PC-3 (cell line): ENCODE measurements around the gene SUSD4. TPM values are rescaled to one million over a fixed set of nuclear protein-coding genes. Genes with fewer than 3 reads are reported as not detected.

Experiments
- ATAC-seq: fragments of 200-7000 bp; cut with Tn5 transposase; 2 replicates; pipeline ENCODE4 v1.9.1; 2020; ENCODE audit warnings: mild to moderate bottlenecking, moderate library complexity
- BruUV-seq: library from RNA; stranded (reverse); fragments of 400-500 nt; replicated peaks from 2 replicates; lab custom pipeline; 2021; lab: Mats Ljungman, UMichigan
- CTCF ChIA-PET: fragments of 300-600 bp; sonication (Branson Sonifier 250); formaldehyde crosslinking; loops from one replicate; lab custom pipeline; 2022; ENCODE audit warnings: antibody characterized with exemption; lab: Charles Lee
- POLR2A ChIA-PET: fragments of 300-600 bp; sonication (Branson Sonifier 250); formaldehyde crosslinking; loops from one replicate; lab custom pipeline; 2022; ENCODE audit warnings: antibody characterized with exemption; ENCODE audit not compliant: unreplicated experiment; lab: Charles Lee
- DNase-seq: peaks from one replicate; pipeline ENCODE4 v3.0.0-alpha.2; 2015
- H2AFZ ChIP-seq: fragments of 300-600 bp; sonication (generic); 2 replicates; pipeline ENCODE4 v1.6.0; 2016; ENCODE audit warnings: antibody characterized with exemption, low read length
- H3F3A ChIP-seq: fragments of 300-600 bp; sonication (generic); one replicate; pipeline ENCODE4 v1.6.0; 2017; ENCODE audit warnings: antibody characterized with exemption, low read length, control low read depth, mild to moderate bottlenecking; ENCODE audit not compliant: unreplicated experiment
- H3K27ac ChIP-seq: fragments of 300-600 bp; sonication (generic); 2 replicates; pipeline ENCODE4 v1.5.1; 2016; ENCODE audit warnings: mild to moderate bottlenecking, low read length
- H3K27me3 ChIP-seq: fragments of 300-600 bp; sonication (generic); 2 replicates; pipeline ENCODE4 v1.6.1; 2016; ENCODE audit warnings: low read length, mixed read lengths
- H3K36me3 ChIP-seq: fragments of 300-600 bp; sonication (generic); 2 replicates; pipeline ENCODE4 v1.6.1; 2016; ENCODE audit warnings: low read depth, mixed run types, low read length, mixed read lengths
- H3K4me1 ChIP-seq: fragments of 300-600 bp; sonication (generic); 2 replicates; pipeline ENCODE4 v1.5.1; 2016; ENCODE audit warnings: low read length; ENCODE audit not compliant: insufficient read depth
- H3K4me2 ChIP-seq: fragments of 300-600 bp; sonication (generic); 2 replicates; pipeline ENCODE4 v1.6.0; 2016; ENCODE audit warnings: low read length
- H3K4me3 ChIP-seq: fragments of 300-600 bp; sonication (generic); 2 replicates; pipeline ENCODE4 v1.5.1; 2016; ENCODE audit warnings: mild to moderate bottlenecking, low read length, mixed read lengths
- H3K79me2 ChIP-seq: fragments of 300-600 bp; sonication (generic); 2 replicates; pipeline ENCODE4 v1.6.1; 2017; ENCODE audit warnings: low read length, mixed read lengths
- H3K9ac ChIP-seq: fragments of 300-600 bp; sonication (generic); 2 replicates; pipeline ENCODE4 v1.6.0; 2016; ENCODE audit warnings: mild to moderate bottlenecking, low read length
- H3K9me2 ChIP-seq: fragments of 300-600 bp; sonication (generic); replicated peaks from 2 replicates; pipeline ENCODE4 v1.6.1; 2016; ENCODE audit warnings: mixed run types, low read length, mixed read lengths
- H3K9me3 ChIP-seq: fragments of 300-600 bp; sonication (generic); 2 replicates; pipeline ENCODE4 v1.6.1; 2016; ENCODE audit warnings: low read length, mixed read lengths
- H4K20me1 ChIP-seq: fragments of 300-600 bp; sonication (generic); 2 replicates; pipeline ENCODE4 v1.6.1; 2016; ENCODE audit warnings: low read length, mixed read lengths
- EZH2 ChIP-seq: fragments of 300-600 bp; sonication (generic); IDR thresholded peaks from one replicate; pipeline ENCODE4 v1.6.1; 2017; ENCODE audit warnings: antibody characterized with exemption, mild to moderate bottlenecking, low read length; ENCODE audit not compliant: unreplicated experiment
- EZH2phosphoT487 ChIP-seq: fragments of 300-600 bp; sonication (generic); IDR thresholded peaks from 2 replicates; pipeline ENCODE4 v1.6.1; 2018; ENCODE audit warnings: mild to moderate bottlenecking, antibody characterized with exemption, low read length, borderline replicate concordance
- intact Hi-C: fragments of 100-400 bp; cut with micrococcal nuclease; formaldehyde crosslinking; loops from 2 replicates; pipeline ENCODE4 v1.9.0; 2023
- total RNA-seq: library from RNA; depleted of rRNA; stranded (reverse); fragments of >200 nt; gene quantifications from 2 replicates; pipeline ENCODE4 v1.2.3, GENCODE V29; 2014
- TF ChIP-seq, protein P1 (sequence below): fragments of 300-600 bp; sonication (generic); conservative IDR thresholded peaks from 2 replicates; pipeline ENCODE4 v1.5.1; 2017; ENCODE audit warnings: antibody characterized with exemption, low read depth, mild to moderate bottlenecking, low read length

Gene SUSD4
- total RNA-seq, 1 experiment from 2014 or later: 5.2 TPM

DNA sequence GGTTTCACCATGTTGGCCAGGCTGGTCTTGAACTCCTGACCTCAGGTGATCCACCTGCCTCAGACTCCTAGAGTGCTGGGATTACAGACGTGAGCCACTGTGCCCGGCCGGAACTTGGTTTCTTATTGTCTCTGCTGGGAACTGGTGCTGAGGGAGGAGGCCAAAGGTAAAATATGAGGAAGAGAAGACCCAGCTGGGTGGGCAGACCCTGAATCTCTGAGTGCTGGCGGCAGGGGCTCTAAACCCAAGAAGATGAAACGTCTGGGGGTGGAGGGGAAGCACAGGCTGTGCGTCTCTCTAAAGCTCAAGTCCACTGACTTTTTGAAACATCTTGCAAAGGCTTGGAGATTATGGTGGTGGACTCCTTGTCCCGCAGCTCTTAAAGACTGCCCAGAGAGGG lies 138.9 kb downstream of the SUSD4 start:
- BruUV-seq: no TSS peak
- no peak overlapping the region for H3K4me2 ChIP-seq
- H3K27me3 ChIP-seq: no peaks in the 10 kb centered on the region
- ATAC-seq (no peak), DNase-seq (no peak)
- H3K9me3 ChIP-seq: no peaks in the 10 kb centered on the region
- intact Hi-C loops: no loop called here
- no peak overlapping the region for H2AFZ ChIP-seq
- H3K79me2 ChIP-seq: no peaks in the 10 kb centered on the region
- H3K27ac ChIP-seq: no peak overlapping the region
- no peaks in the 10 kb centered on the region for H3K9me2 ChIP-seq
- TF ChIP-seq, protein P1, sequence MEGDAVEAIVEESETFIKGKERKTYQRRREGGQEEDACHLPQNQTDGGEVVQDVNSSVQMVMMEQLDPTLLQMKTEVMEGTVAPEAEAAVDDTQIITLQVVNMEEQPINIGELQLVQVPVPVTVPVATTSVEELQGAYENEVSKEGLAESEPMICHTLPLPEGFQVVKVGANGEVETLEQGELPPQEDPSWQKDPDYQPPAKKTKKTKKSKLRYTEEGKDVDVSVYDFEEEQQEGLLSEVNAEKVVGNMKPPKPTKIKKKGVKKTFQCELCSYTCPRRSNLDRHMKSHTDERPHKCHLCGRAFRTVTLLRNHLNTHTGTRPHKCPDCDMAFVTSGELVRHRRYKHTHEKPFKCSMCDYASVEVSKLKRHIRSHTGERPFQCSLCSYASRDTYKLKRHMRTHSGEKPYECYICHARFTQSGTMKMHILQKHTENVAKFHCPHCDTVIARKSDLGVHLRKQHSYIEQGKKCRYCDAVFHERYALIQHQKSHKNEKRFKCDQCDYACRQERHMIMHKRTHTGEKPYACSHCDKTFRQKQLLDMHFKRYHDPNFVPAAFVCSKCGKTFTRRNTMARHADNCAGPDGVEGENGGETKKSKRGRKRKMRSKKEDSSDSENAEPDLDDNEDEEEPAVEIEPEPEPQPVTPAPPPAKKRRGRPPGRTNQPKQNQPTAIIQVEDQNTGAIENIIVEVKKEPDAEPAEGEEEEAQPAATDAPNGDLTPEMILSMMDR: no peak
- no peak for TF ChIP-seq EZH2phosphoT487
- TF ChIP-seq EZH2: no peak
- no peaks in the 10 kb centered on the region for H4K20me1 ChIP-seq
- H3K36me3 ChIP-seq: no peaks in the 10 kb centered on the region
- POLR2A ChIA-PET: no interaction called here
- H3K4me1 ChIP-seq: peaks cover 12% of the 10 kb centered on the region
- H3F3A ChIP-seq: peaks cover 5% of the 10 kb centered on the region
- H3K4me3 ChIP-seq: no peak overlapping the region
- CTCF ChIA-PET: no interaction called here
- H3K9ac ChIP-seq: no peak overlapping the region

DNA sequence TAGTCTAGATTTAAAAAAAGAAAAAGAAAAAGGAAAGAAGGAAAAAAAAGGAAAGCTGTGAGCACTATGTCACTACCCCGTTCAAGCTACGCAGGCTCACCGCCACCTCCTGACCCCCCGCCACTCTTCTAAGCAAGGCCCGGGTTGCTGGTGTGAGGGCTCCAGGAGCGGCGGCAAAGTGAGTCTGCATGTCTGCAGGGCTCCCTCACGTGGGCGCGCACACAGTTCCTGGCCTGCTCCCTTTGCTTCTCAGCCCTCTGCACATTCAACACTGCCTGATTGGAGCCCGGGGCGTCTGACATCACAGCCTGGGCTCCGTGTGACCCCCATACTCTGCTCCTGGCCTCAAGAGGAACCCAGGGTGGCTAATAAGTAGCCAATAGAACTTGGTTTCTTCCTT lies 139.5 kb downstream of the SUSD4 start:
- ChIA-PET POLR2A (no interaction called here), CTCF (no interaction called here)
- Histone ChIP-seq H3K27ac (no peak overlapping the region), H3K4me1 (peaks cover 6% of the 10 kb centered on the region), H3K36me3 (no peaks in the 10 kb centered on the region), H3K4me3 (no peak overlapping the region), H3K9ac (no peak overlapping the region), H2AFZ (no peak overlapping the region), H3K9me2 (no peaks in the 10 kb centered on the region), H3K4me2 (no peak overlapping the region), H3K27me3 (no peaks in the 10 kb centered on the region), H3K9me3 (no peaks in the 10 kb centered on the region), H3F3A (no peaks in the 10 kb centered on the region), H3K79me2 (no peaks in the 10 kb centered on the region), H4K20me1 (no peaks in the 10 kb centered on the region)
- intact Hi-C loops: no loop called here
- no peak for TF ChIP-seq EZH2phosphoT487
- TF ChIP-seq, protein P1: no peak
- TF ChIP-seq EZH2: no peak
- no TSS peak for BruUV-seq
- DNase-seq: no peak
- ATAC-seq: no peak

DNA sequence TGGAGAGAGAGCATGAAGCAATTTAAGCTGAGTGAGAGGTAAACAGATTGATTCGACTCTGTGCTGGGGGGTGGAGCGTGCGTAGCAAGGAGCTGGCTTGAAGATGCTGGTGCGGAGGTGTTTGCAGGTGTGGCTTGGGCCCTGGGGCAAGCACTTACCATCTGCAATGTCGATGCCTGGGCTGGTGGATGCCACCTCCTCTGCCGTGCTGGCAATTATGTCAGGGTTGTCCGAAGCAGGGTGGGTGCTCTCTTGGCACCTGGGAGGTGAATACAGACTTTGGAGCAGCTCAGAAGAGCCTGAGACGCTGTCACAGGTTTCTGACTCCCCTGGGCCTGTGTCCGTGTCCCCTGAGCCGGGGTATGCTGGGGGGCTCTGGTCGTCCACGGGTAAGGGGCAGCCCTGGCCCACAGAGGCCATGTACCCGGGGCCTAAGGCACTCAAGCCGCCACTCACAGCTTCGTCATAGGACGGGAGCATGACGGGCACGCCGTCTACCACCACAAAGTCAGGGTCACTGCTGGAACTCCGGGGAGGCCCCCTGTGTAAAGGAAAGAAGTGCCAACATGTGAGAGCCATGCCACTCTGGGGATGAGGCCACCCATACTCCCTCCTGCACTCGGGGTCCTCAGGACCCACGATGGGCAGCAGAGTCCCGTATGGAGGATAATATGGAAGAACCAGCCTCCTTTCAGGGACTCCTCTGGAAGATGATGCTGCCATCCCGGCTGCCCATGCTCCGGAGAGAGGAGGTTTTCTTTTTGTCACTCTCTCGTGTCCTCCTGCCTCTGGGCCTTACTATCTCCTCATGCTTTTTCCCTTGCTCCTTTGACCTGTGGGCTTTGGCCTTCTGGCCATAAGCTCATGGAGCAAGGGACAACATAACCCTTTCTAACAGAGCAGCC lies 140.6 kb downstream of the SUSD4 start:
- no peak for DNase-seq
- BruUV-seq: no TSS peak
- CTCF ChIA-PET: no interaction called here

More for the DNA sequence above, 140.6 kb downstream of the SUSD4 start:
- H3K4me3 ChIP-seq: no peak overlapping the region
- no peak overlapping the region for H3K4me2 ChIP-seq
- no peaks in the 10 kb centered on the region for H3K36me3 ChIP-seq
- H2AFZ ChIP-seq: no peak overlapping the region
- peaks cover 8% of the 10 kb centered on the region; the same call in 1 of the 2 replicates for H3K9me3 ChIP-seq
- no peaks in the 10 kb centered on the region for H4K20me1 ChIP-seq
- H3K4me1 ChIP-seq: no peaks in the 10 kb centered on the region
- no peaks in the 10 kb centered on the region for H3F3A ChIP-seq
- no peaks in the 10 kb centered on the region for H3K27me3 ChIP-seq
- POLR2A ChIA-PET: no interaction called here
- H3K9ac ChIP-seq: no peak overlapping the region
- intact Hi-C loops: no loop called here
- H3K9me2 ChIP-seq: no peaks in the 10 kb centered on the region
- no peak for ATAC-seq
- H3K27ac ChIP-seq: no peak overlapping the region
- TF ChIP-seq EZH2phosphoT487 (no peak), EZH2 (no peak)
- TF ChIP-seq, protein P1: no peak
- no peaks in the 10 kb centered on the region for H3K79me2 ChIP-seq
